IMR-90 (cell line): ENCODE measurements around the gene PIGA. TPM values are rescaled to one million over a fixed set of nuclear protein-coding genes. Genes with fewer than 3 reads are reported as not detected.

Experiments
- ATAC-seq: fragments of 200-7000 bp; cut with Tn5 transposase; 2 replicates; pipeline ENCODE4 v1.9.1; 2020; ENCODE audit warnings: low read depth, mild to moderate bottlenecking, moderate library complexity
- BruUV-seq: library from RNA; stranded (reverse); fragments of 400-500 nt; replicated peaks from 2 replicates; lab custom pipeline; 2021; lab: Mats Ljungman, UMichigan
- CTCF ChIA-PET: fragments of 300-600 bp; formaldehyde crosslinking; extraction: SDS; loops from one replicate; lab custom pipeline; 2021; ENCODE audit warnings: antibody characterized with exemption; lab: Yijun Ruan, JAX
- POLR2A ChIA-PET: fragments of 300-600 bp; sonication (Branson Sonifier 250); formaldehyde crosslinking; loops from one replicate; lab custom pipeline; 2022; ENCODE audit warnings: antibody characterized with exemption; ENCODE audit not compliant: unreplicated experiment; lab: Charles Lee
- DNase-seq: peaks from one replicate; pipeline ENCODE4 v3.0.0; 2013
- H2AFZ ChIP-seq: replicated peaks from 2 replicates; pipeline ENCODE3; 2013; ENCODE audit warnings: low read length, mild to moderate bottlenecking; ENCODE audit not compliant: poor library complexity
- H2AK5ac ChIP-seq: 2 replicates; pipeline ENCODE4 v1.6.1; 2013; ENCODE audit warnings: low read depth, low read length, inconsistent platforms
- H2AK9ac ChIP-seq: replicated peaks from 2 replicates; pipeline ENCODE3; 2013; ENCODE audit warnings: mild to moderate bottlenecking, low read depth, low read length, moderate library complexity; ENCODE audit not compliant: poor library complexity
- H2BK120ac ChIP-seq: 2 replicates; pipeline ENCODE4 v1.6.1; 2013; ENCODE audit warnings: low read depth, low read length, inconsistent platforms
- H2BK15ac ChIP-seq: 3 replicates; pipeline ENCODE4 v1.6.1; 2013; ENCODE audit warnings: low read depth, low read length, inconsistent platforms
- H2BK20ac ChIP-seq: 2 replicates; pipeline ENCODE4 v1.6.1; 2013; ENCODE audit warnings: low read depth, mild to moderate bottlenecking, inconsistent platforms, low read length, moderate library complexity
- H2BK5ac ChIP-seq: 2 replicates; pipeline ENCODE4 v1.6.1; 2013; ENCODE audit warnings: mild to moderate bottlenecking, low read depth, low read length, inconsistent platforms; ENCODE audit not compliant: poor library complexity, severe bottlenecking
- H3K14ac ChIP-seq: replicated peaks from 2 replicates; pipeline ENCODE4 v1.6.1; 2013; ENCODE audit warnings: low read depth, low read length, inconsistent platforms
- H3K18ac ChIP-seq: 2 replicates; pipeline ENCODE4 v1.6.1; 2013; ENCODE audit warnings: low read depth, low read length, control low read depth
- H3K23ac ChIP-seq: 2 replicates; pipeline ENCODE4 v1.6.1; 2013; ENCODE audit warnings: low read depth, low read length, inconsistent platforms
- H3K27ac ChIP-seq: 2 replicates; pipeline ENCODE4 v1.5.1; 2013; ENCODE audit warnings: mild to moderate bottlenecking, control low read depth, low read length; ENCODE audit not compliant: insufficient read depth
- H3K27me3 ChIP-seq: 2 replicates; pipeline ENCODE4 v1.6.1; 2013; ENCODE audit warnings: low read length; ENCODE audit not compliant: control insufficient read depth, insufficient read depth
- H3K36me3 ChIP-seq: 2 replicates; pipeline ENCODE4 v1.6.1; 2013; ENCODE audit warnings: low read length, mixed read lengths; ENCODE audit not compliant: control insufficient read depth, insufficient read depth
- H3K4ac ChIP-seq: 2 replicates; pipeline ENCODE4 v1.6.1; 2013; ENCODE audit warnings: low read depth, low read length, inconsistent platforms
- H3K4me1 ChIP-seq: 2 replicates; pipeline ENCODE4 v1.6.1; 2013; ENCODE audit warnings: low read length, mixed read lengths; ENCODE audit not compliant: control insufficient read depth, insufficient read depth
- H3K4me2 ChIP-seq: 2 replicates; pipeline ENCODE4 v1.6.1; 2013; ENCODE audit warnings: low read depth, mild to moderate bottlenecking, control low read depth, low read length, moderate library complexity
- H3K4me3 ChIP-seq: 2 replicates; pipeline ENCODE4 v1.5.1; 2013; ENCODE audit warnings: low read depth, mild to moderate bottlenecking, control low read depth, low read length, moderate library complexity; ENCODE audit not compliant: insufficient read depth
- H3K56ac ChIP-seq: 2 replicates; pipeline ENCODE4 v1.6.1; 2013; ENCODE audit warnings: low read length, inconsistent platforms; ENCODE audit not compliant: insufficient read depth; ENCODE audit errors: extremely low read depth
- H3K79me1 ChIP-seq, 2 experiments: 2 replicates each; pipeline ENCODE4 v1.6.1; 2013; ENCODE audit warnings: low read length in 2 of 2, inconsistent platforms in 1 of 2, low read depth in 1 of 2
- H3K9ac ChIP-seq: 2 replicates; pipeline ENCODE4 v1.6.1; 2013; ENCODE audit warnings: low read depth, low read length, control low read depth
- H3K9me1 ChIP-seq: 2 replicates; pipeline ENCODE4 v1.6.1; 2013; ENCODE audit warnings: low read length, inconsistent platforms; ENCODE audit not compliant: insufficient read depth
- H3K9me3 ChIP-seq: 2 replicates; pipeline ENCODE4 v1.6.1; 2013; ENCODE audit warnings: low read length; ENCODE audit not compliant: control insufficient read depth, insufficient read depth
- H4K20me1 ChIP-seq: 2 replicates; pipeline ENCODE4 v1.6.1; 2013; ENCODE audit warnings: low read length, inconsistent platforms; ENCODE audit not compliant: insufficient read depth
- H4K5ac ChIP-seq: 2 replicates; pipeline ENCODE4 v1.6.1; 2013; ENCODE audit warnings: mild to moderate bottlenecking, low read depth, low read length, control low read depth
- H4K8ac ChIP-seq, 2 experiments: 2 replicates each; pipeline ENCODE4 v1.6.1; 2013; ENCODE audit warnings: low read depth in 2 of 2, low read length in 2 of 2, control low read depth in 1 of 2, inconsistent platforms in 1 of 2
- H4K91ac ChIP-seq: 2 replicates; pipeline ENCODE4 v1.6.1; 2013; ENCODE audit warnings: low read depth, low read length, inconsistent platforms; ENCODE audit not compliant: insufficient read depth
- BHLHE40 ChIP-seq: fragments of 150-350 bp; IDR thresholded peaks from 2 replicates; pipeline ENCODE4 v1.6.1; 2016; ENCODE audit warnings: mild to moderate bottlenecking, low read depth, low read length
- CEBPB ChIP-seq: IDR thresholded peaks from 2 replicates; pipeline ENCODE4 v1.6.1; 2012; ENCODE audit warnings: low read depth, low read length, improper control_type of control experiment
- CHD1 ChIP-seq: IDR thresholded peaks from 2 replicates; pipeline ENCODE4 v1.6.1; 2012; ENCODE audit warnings: low read depth, low read length, improper control_type of control experiment
- CTCF ChIP-seq: conservative IDR thresholded peaks from 2 replicates; pipeline ENCODE4 v1.5.1; 2012; ENCODE audit warnings: mild to moderate bottlenecking, low read depth, low read length, improper control_type of control experiment
- NFE2L2 ChIP-seq: fragments of 150-350 bp; IDR thresholded peaks from 2 replicates; pipeline ENCODE4 v1.6.1; 2016; ENCODE audit warnings: low read depth, mild to moderate bottlenecking, low read length
- POLR2A ChIP-seq: IDR thresholded peaks from 2 replicates; pipeline ENCODE4 v1.6.1; 2012; ENCODE audit warnings: mild to moderate bottlenecking, low read depth, low read length
- RCOR1 ChIP-seq: IDR thresholded peaks from 2 replicates; pipeline ENCODE4 v1.6.1; 2012; ENCODE audit warnings: mild to moderate bottlenecking, low read length, improper control_type of control experiment; ENCODE audit not compliant: insufficient replicate concordance
- WGBS, 2 experiments: methylation state at CpG; one replicate each; pipeline versions ENCODE4 v1.1.5 to v1.1.7; 2013; ENCODE audit warnings: missing lambda C conversion rate in 2 of 2; ENCODE audit not compliant: insufficient read length in 1 of 2; ENCODE audit errors: extremely low coverage in 2 of 2; 5-methylcytosine and 5-hydroxymethylcytosine counted together
- dilution Hi-C: fragments of 300-500 bp; cut with HindIII; formaldehyde crosslinking; loops from one replicate; pipeline ENCODE4 v1.14.3; 2018; ENCODE audit warnings: low sequenced_read_pairs; ENCODE audit not compliant: unreplicated experiment
- in situ Hi-C: fragments of 300-500 bp; cut with MboI; formaldehyde crosslinking; loops from 3 replicates; pipeline ENCODE4 v1.14.3; 2019; ENCODE audit warnings: low sequenced_read_pairs, inconsistent platforms, mixed read lengths
- intact Hi-C: fragments of 100-400 bp; cut with micrococcal nuclease; formaldehyde crosslinking; loops from 2 replicates; pipeline ENCODE4 v1.10.0; 2022
- polyA plus RNA-seq, 3 experiments: library from polyadenylated mRNA; depleted of rRNA; stranded (reverse); fragments of >200 nt; gene quantifications; 2 replicates each; pipeline ENCODE4 v1.2.3, GENCODE V29; 2012; ENCODE audit warnings: low replicate concordance in 1 of 3
- total RNA-seq: library from RNA; depleted of rRNA; stranded (reverse); fragments of >200 nt; gene quantifications from 2 replicates; pipeline ENCODE4 v1.2.3, GENCODE V29; 2012

Gene PIGA
- total and polyA plus RNA-seq, 2 of the 4 experiments (the other 2 are of a cell fraction) = 3.4 to 9.1 TPM

DNA sequence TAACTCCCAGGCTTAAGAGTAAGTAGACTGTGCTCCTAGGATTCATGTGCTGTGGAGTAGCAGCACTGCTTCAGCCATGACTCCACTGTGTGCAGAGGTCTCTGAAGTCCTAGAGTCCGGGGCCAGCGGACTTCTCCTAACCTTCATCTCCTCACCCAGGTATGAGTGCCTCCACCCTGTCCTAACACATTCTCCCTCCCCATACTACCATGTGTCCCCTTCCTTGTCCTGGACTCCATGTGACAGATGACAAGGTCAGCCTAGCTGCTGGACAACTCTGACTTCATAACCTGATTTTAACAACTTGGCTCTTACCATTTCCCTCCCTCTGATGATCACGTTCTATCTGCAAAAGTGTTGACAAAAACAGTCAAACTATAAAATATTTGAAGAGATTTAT lies 36.5 kb downstream of the PIGA start:
- Histone ChIP-seq H4K91ac (no peak overlapping the region), H3K23ac (no peak overlapping the region), H3K18ac (no peak overlapping the region), H3K9me3 (no peaks in the 10 kb centered on the region), H3K14ac (no peak overlapping the region), H3K4me1 (no peaks in the 10 kb centered on the region), H3K56ac (no peak overlapping the region), H4K20me1 (no peaks in the 10 kb centered on the region), H3K27me3 (peaks cover 1% of the 10 kb centered on the region), H2AK5ac (no peak overlapping the region), H3K27ac (no peak overlapping the region), H2BK120ac (no peak overlapping the region), H3K4me3 (no peak overlapping the region), H4K5ac (no peak overlapping the region), H2BK15ac (no peak overlapping the region), H4K8ac (no peak overlapping the region), H3K9me1 (no peaks in the 10 kb centered on the region), H2BK20ac (no peak overlapping the region), H3K79me1 (no peaks in the 10 kb centered on the region), H3K36me3 (no peaks in the 10 kb centered on the region), H3K9ac (no peak overlapping the region), H3K4me2 (no peak overlapping the region), H2AK9ac (no peak overlapping the region), H3K4ac (no peak overlapping the region), H2BK5ac (no peak overlapping the region), H2AFZ (no peak overlapping the region)
- 92% methylated on average over 2 of the region's 3 CpGs; no CpG with 5 or more reads in 1 of the 2 experiments for WGBS, 2 experiments
- intact Hi-C loops = loop anchor here (1.0 kb wide), 1 partner anchor 267 kb away; no protein-coding TSS in a partner anchor
- dilution Hi-C loops = no loop called here
- no peak for DNase-seq
- in situ Hi-C loops = no loop called here
- no peak for ATAC-seq
- TF ChIP-seq NFE2L2 = no peak
- TF ChIP-seq POLR2A = no peak
- no peak for TF ChIP-seq CTCF
- no peak for TF ChIP-seq CHD1
- no peak for TF ChIP-seq CEBPB
- TF ChIP-seq BHLHE40 = no peak
- no peak for TF ChIP-seq RCOR1
- ChIA-PET CTCF (no interaction called here), POLR2A (no interaction called here)
- no TSS peak for BruUV-seq
